Right ventricle myocardium superior (tissue), 1 donor: ENCODE measurements around the gene RAI14. TPM values are rescaled to one million over a fixed set of nuclear protein-coding genes. Genes with fewer than 3 reads are reported as not detected.
"Not testable (repeated sequence)": the region's sequence is repeated elsewhere in the genome, so short reads cannot be mapped to it uniquely, and the experiment has no call there.

Experiments
- ATAC-seq: fragments of 200-7000 bp; cut with Tn5 transposase; one replicate; pipeline ENCODE4 v1.9.1; 2020; ENCODE audit warnings: mild to moderate bottlenecking; ENCODE audit not compliant: poor library complexity
- DNase-seq: peaks from one replicate; pipeline ENCODE4 v3.0.0-alpha.2; 2020
- intact Hi-C: fragments of 100-400 bp; cut with DNase I; formaldehyde crosslinking; loops from one replicate; pipeline ENCODE4 v1.11.2; 2022
- total RNA-seq: library from RNA; stranded (reverse); fragmentation: NEBNext Ultra II Directional; extraction: Animal tissue kit (Norgen Biotek cat#: 25700); gene quantifications from one replicate; pipeline ENCODE4 v1.2.1, GENCODE V29; 2021
- donor health status: DM: no; HTN: yes; CAD: no; lungs with severe emphysema.

RAI14 gene
- total RNA-seq, 1 donor from 2014 or later, result 10.5 TPM

DNA sequence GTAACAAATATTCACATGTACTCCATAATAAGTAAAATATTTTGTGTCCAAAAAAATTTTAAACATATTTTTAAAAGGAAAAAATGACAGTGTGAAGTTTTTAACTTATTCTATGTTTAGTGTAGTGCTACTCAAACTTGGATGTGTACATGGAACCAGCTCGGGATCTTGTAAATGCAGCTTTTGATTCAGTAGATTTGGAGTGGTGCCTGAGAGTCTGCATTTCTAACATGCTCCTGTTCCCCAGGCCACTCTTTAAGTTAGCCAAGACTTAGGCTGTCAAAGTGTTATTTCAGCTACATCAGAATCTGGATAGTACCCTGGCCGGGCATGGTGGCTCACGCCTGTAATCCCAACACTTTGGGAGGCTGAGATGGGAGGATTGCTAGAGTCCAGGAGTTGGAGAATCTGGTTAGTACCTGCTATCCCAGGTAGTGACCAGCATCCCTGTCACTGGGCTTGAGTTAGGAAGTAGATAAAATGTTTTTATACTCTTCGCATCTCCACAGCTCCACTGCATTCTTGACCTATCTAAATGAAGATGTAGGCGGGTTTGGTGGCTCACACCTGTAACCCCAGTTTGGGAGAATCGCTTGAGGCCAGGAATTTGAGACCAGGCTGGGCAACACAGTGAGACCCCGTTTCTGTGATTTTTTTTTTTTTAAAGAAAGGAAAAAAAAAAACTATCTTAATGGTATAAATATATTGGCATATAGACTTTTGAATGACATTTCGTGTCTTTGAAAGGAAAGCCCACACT lies 122.1 kb downstream of the RAI14 start:
- no peak for DNase-seq
- intact Hi-C loops, result no loop called here
- no peak for ATAC-seq

DNA sequence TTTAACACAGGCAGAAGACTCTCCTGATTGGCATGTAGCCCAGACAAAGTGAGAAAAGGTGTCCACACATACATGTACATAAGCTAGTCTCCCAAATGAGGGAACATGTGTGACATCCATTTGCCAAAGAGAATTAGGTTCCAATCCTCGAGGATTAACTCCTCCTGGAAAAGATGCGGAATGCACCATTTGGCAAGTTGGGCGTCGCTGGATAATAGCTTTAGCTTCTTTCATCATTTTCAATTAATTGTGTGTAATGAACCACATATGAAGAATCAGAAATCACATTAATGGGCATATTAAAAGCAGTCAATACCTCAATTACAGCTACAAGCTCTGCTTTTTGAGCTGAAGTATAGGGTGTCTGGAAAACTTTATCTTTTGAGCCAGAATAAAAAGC lies 127.8 kb downstream of the RAI14 start:
- DNase-seq, intact Hi-C loops, ATAC-seq: not testable (repeated sequence)

- ATAC-seq, result no peak
- intact Hi-C loops, result no loop called here
Measured at GRCh38 chr5:34787035-34787434, 130.9 kb downstream of the RAI14 start.

DNA sequence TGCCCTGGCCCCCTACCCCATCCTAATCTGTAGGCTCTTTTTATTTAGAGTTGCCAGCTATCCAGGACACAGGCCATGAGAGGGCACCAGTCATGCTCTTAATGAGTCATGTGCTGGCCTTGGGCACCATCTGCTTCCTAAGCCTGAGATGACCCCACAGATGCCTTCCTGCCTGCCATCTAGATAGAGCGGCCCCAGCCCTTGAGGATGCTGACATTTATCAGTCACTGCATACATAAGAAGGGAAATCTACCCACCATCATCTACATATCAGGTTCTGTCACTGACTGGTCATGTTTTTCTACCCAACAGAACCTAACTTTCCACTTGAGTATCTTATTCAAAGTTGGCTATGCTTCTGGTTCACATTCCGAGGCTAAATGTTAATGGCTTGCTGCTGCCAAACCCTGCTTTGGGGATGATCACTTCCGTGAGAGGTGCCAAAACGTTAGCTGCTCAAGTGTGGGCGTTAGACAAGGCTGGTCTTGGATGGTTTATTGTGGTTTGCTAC lies 132.9 kb downstream of the RAI14 start:
- DNase-seq (no peak), ATAC-seq (peak; percentile 29)
- intact Hi-C loops, result no loop called here

More at GRCh38 chr5:34787035-34787434, 130.9 kb downstream of the RAI14 start:
- DNase-seq, result no peak

GRCh38 chr5:34789639-34790038 lies 133.5 kb downstream of the RAI14 start:
- ATAC-seq, result no peak
- intact Hi-C loops, result no loop called here
- DNase-seq, result no peak

DNA sequence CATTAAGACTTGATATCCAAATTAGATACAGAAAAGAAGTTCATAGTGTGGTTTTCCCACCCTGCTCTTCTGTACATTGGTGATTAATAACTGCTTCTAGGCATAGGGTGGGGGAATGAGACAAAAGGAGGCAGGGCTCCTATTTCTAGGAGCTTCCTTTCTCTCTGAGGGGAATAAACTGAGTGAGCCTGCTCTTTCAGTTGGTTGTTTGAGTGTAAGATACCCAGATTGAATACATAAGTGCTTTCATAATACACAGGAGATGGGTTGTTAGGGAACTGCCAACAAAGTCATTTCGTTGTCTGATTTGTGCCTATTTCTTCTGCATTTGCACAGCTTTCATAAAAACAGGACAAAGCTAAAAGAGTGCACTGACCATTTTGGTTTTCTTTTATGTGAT lies 133.9 kb downstream of the RAI14 start:
- ATAC-seq, result no peak
- no peak for DNase-seq
- intact Hi-C loops, result no loop called here

- intact Hi-C loops, result no loop called here
- ATAC-seq (no peak), DNase-seq (no peak)
Measured at GRCh38 chr5:34791761-34792244, 135.7 kb downstream of the RAI14 start.

DNA sequence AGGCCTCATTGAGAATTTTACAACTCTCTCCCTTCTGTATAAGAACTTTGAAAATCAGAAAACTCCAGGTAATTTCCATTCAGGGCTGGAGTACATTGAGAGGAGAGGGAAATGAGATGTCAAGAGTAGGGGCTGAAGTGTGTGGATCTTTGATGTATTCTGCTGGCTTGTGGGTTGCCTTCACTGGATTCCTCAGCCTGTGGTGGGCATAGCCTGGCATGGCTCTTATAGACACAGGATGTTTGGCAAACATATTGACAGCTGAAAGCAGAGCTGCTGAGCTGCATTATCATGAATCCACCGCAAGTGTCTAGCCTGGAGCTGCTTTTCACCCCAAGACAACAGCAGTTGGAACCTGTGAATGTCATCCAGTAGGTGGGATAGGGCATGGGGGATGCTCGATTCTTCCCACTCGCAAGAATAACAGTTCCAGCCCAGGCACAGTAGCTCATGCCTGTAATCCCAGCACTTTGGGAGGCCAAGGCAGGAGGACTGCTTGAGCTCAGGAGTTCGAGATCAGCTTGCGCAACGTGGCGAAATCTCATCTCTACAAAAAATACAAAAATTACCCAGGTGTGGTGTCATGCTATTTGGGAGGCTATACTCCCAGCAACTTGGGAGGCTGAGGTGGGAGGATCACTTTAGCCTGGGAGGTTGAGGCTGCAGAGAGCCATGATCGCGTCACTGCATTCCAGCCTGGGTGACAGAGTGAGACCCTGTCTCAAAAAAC lies 146.9 kb downstream of the RAI14 start:
- ATAC-seq (no peak), DNase-seq (no peak)
- intact Hi-C loops, result no loop called here

- intact Hi-C loops, result no loop called here
- DNase-seq (no peak), ATAC-seq (no peak)
Measured at GRCh38 chr5:34803974-34804732, 148.0 kb downstream of the RAI14 start.

- ATAC-seq (no peak), DNase-seq (no peak)
- intact Hi-C loops, result no loop called here
Measured at GRCh38 chr5:34804913-34805312, 148.8 kb downstream of the RAI14 start.

DNA sequence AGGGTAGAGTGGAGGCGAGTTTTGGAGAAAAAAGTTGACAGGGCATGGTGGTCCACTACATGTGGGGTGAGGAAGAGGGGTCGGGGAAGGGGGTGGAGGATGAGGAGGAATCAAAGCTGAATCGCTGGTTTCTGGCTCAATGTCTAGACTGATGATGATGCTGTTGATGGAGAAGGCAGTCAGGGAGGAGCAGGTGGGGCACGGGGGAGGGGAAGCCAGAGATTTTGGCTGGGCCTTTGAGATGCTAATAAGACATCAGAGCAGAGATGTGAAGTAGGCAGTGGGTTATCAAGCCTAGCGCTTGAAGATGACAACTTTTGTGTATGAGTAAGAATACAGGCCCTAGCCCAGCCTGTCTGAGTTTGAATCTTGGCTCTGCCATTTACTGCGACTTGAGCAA lies 150.4 kb downstream of the RAI14 start:
- ATAC-seq (no peak), DNase-seq (no peak)
- intact Hi-C loops, result no loop called here

GRCh38 chr5:34811706-34812105 lies 155.6 kb downstream of the RAI14 start:
- no peak for ATAC-seq
- DNase-seq, result no peak
- intact Hi-C loops, result no loop called here

GRCh38 chr5:34813509-34813908 lies 157.4 kb downstream of the RAI14 start:
- ATAC-seq (no peak), DNase-seq (no peak)
- intact Hi-C loops, result no loop called here

- intact Hi-C loops, result no loop called here
- no peak for DNase-seq
- no peak for ATAC-seq
Measured at GRCh38 chr5:34817558-34818351, 161.6 kb downstream of the RAI14 start.

GRCh38 chr5:34818717-34819116 lies 162.6 kb downstream of the RAI14 start:
- ATAC-seq (no peak), DNase-seq (no peak)
- intact Hi-C loops, result no loop called here

DNA sequence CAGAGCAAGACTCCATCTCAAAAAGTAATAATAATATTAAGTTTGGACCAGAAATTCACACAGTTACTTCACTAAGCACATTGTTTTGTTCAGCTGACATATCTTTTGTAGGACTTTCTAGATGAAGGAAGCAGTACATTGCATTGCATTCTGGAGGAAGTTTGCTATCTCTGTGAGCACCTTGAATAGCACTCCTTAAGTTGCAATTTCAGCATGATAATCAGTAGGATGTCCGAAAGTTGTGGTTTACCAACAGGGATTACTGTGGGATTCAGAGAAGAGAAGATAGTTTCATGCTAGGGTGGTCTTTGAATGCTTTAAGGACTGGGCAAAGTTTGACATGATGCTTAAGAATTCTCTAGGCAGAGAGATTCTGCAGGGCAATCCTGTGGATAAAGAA lies 164.5 kb downstream of the RAI14 start:
- intact Hi-C loops, result no loop called here

GRCh38 chr5:34822956-34823715 lies 167.0 kb downstream of the RAI14 start:
- ATAC-seq (no peak), DNase-seq (no peak)
- intact Hi-C loops, result no loop called here

More for the DNA sequence above, 164.5 kb downstream of the RAI14 start:
- no peak for ATAC-seq
- no peak for DNase-seq

GRCh38 chr5:34826347-34826746 lies 170.2 kb downstream of the RAI14 start:
- no peak for ATAC-seq
- no peak for DNase-seq
- intact Hi-C loops, result no loop called here
